GM12864 (cell line): Measurements from ENCODE around the gene TBRG4.

Source experiments
- DNase-seq: peaks from one replicate; pipeline ENCODE4 v3.0.0-alpha.2; 2011; ENCODE audit warnings: low read depth
- H3K4me3 ChIP-seq: 2 replicates; pipeline ENCODE4 v1.5.1; 2011; ENCODE audit warnings: mild to moderate bottlenecking, low read depth, low read length, control low read depth
- TF ChIP-seq, protein P1 (sequence below): IDR thresholded peaks from 2 replicates; pipeline ENCODE4 v1.5.1; 2011; ENCODE audit warnings: low read depth, mild to moderate bottlenecking, moderate library complexity, low read length, control low read depth, inconsistent platforms; ENCODE audit errors: missing control alignments

The TBRG4 gene

DNA sequence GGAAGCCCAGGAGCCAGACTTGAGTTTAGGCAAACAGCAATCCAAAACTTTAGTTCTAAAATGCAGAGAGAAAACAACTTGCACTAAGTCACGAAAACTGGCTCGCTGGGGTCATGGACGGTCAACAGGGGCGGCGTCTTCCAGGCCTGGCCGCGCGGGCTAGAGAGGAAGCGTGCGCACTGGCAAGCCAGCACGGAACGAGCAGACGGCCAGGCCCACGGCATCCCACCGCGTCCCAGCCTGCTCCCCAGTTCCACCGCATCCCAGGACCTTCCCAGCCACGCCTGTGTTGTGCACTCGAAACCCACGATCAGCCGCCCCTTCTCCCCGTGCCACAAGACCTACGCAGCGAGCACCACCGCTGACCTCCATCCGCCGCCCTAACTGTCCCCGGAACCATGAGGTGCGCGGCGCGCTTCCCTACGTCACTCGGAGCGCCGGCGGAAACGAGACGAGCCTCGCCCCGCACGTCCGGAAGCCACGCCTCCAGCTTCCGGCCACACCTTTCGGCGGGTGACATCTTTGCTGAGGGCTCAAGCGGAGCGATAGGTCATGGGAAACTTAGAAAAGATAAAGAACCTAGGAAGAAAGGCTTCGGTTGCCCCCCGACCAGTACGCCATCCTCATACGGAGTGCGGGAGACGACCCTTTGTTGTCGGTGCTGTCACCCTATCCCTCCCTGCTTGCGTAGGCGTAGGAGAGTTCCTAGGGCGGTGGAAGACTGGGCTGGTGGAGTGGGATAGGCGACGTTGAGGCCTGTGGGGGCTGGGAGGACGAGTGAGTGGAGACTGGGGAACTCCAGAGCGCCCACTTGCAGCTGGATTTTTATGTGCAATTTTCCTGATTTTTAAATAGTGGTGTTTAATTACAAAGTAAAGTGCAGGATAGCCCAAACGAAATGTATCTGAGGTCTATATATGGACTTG is at the start of gene TBRG4:
TBRG4 (minus strand) TSS at position 400 of the 926 bp plus-strand sequence. CDS start 2,460 bp downstream, outside the sequence.
- peak; percentile 83 for DNase-seq
- TF ChIP-seq, protein P1, sequence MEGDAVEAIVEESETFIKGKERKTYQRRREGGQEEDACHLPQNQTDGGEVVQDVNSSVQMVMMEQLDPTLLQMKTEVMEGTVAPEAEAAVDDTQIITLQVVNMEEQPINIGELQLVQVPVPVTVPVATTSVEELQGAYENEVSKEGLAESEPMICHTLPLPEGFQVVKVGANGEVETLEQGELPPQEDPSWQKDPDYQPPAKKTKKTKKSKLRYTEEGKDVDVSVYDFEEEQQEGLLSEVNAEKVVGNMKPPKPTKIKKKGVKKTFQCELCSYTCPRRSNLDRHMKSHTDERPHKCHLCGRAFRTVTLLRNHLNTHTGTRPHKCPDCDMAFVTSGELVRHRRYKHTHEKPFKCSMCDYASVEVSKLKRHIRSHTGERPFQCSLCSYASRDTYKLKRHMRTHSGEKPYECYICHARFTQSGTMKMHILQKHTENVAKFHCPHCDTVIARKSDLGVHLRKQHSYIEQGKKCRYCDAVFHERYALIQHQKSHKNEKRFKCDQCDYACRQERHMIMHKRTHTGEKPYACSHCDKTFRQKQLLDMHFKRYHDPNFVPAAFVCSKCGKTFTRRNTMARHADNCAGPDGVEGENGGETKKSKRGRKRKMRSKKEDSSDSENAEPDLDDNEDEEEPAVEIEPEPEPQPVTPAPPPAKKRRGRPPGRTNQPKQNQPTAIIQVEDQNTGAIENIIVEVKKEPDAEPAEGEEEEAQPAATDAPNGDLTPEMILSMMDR: no peak
- peak within 1 kb of the TSS; percentile 79 for H3K4me3 ChIP-seq

DNA sequence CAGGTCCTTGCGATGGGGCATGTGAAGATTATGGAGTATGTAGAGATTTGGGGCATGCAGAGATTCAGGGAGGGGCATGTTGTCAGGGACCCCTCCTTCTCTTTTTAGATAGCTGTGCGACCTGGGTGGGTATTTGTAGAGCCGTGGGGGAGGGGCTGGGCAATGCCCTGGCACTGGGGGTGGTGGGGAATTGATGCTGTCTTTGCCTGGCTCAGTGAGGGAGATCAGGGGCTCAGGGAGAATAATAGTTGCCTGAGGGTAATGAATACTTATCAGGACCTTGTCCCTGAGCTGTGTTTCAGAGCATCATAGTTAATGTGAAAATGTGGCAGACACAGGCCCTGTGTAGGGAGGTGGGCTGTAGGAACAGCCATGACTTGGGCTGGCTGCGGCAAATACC is 49.6 kb upstream of the TBRG4 start:
- TF ChIP-seq, protein P1: no peak
- no peak for DNase-seq
- no peak overlapping the region for H3K4me3 ChIP-seq

DNA sequence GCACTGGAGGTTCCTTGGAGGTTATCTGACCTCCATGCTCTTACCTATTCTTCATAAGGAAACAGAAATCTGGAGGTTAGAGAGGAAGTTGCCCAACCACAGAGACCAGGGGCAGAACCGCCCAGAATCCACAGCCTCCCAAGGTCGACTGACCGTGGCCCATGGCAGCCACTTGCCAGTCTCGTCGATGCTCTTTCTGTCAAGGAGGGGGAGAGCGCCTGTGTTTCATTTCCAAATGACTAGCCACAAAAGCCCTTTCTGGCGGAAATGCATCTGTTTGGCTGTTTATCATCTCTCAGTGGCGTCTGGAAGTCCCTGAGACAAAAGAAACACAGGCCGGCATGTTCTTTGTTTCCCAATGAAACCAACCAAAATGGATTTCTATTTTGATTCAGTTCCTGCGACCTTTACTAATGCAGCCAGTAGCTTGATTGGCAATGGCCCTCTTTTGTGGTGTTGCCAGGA is 49.0 kb upstream of the TBRG4 start:
- TF ChIP-seq, protein P1: no peak
- peak; percentile 19 for DNase-seq
- H3K4me3 ChIP-seq: no peak overlapping the region

DNA sequence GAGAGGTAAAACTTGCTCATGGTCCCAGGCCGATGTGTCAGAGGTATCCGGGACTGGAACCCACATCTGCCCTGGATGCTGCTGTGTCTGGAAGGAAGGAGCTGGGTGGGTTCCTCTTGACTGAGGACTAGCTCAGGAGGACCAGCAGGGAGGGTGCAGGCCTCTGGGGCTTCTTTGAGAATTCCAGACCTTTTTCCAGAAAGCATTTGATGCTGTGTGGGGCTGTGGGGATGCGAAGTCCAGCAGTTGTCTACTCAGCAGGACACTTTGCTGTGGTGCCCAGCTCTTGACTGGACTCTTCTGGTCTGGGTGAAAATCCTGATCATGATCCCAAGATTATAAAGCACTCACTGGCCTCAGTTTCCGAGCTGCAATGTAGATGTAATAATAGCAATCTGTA is 47.8 kb upstream of the TBRG4 start:
- TF ChIP-seq, protein P1: no peak
- no peak overlapping the region for H3K4me3 ChIP-seq
- no peak for DNase-seq

DNA sequence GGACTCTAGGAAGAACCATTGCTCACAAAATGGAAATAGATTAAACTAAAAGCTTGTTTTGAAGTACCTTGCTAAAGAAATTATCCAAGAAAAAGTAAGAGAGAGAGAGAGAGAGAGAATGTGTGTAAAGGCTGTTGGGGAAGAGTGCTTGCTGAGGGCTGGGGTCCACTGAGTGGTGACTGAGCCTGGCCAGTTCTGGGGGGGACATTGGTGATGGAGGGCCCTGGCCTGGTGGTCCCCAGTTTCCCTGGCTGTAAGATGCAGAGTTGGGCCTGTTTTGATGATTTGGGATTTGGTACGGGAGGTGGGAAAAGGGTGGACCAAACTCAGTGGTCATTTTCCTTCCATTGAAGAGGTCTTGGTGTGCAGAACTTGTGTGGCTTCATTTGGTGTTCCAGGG is 47.0 kb upstream of the TBRG4 start:
- no peak for DNase-seq
- no peak overlapping the region for H3K4me3 ChIP-seq
- TF ChIP-seq, protein P1: no peak

DNA sequence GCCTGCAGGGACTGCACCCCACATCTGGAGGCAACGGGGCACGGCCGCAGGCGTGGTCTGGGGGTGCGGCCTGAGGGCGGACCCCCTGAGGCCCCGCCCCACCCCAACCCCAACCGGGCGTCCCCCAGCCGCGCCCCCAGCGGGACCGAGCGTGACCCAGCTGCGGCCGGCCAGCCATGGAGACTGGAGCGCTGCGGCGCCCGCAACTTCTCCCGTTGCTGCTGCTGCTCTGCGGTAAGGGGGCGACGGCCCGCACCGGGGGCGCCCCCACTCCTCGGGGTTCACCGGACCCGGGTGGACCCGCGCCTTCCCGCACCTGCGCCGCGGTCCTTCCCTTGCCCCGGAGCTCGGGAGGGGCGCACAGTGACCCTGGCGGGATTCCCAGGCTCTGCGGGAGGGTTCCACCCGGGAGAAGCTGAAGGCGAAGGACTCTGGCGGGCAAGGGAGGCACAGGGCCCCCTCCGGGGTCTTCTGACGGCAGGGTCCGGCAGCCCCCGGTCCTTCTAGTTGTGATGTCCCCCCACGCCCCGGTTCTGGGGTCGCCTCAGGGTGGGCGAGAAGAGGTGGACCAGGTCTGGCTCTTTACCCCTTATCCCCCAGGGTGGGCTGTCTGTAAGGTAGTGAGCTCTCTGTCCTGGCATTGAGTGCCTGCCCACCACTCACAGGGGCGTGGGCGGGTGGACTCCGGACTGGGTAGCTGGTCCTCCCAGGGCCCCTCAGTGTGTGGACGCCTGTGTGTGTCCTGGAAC is 46.3 kb upstream of the TBRG4 start, which contains the start of gene RAMP3:
RAMP3 (plus strand) TSS at position 139 of the 749 bp plus-strand sequence; CDS start at position 177, 38 bp downstream.
- no peak for DNase-seq
- TF ChIP-seq, protein P1: no peak
- H3K4me3 ChIP-seq: no peak within 1 kb of the TSS
